ENCODE measurements around the gene MCTP1. TPM values are rescaled to one million over a fixed set of nuclear protein-coding genes. Genes with fewer than 3 reads are reported as not detected.

MCTP1 gene
- total RNA-seq, 1 experiment from 2014 or later: 5.6 TPM

- no peak overlapping the region for H3K27ac Mint-ChIP-seq
- POLR2A ChIA-PET: no interaction called here
- CTCF ChIA-PET: interaction anchor here (0.9 to 1.2 kb wide), 3 partner anchors 15 to 347 kb away, joined by 3 to 4 read pairs (median 3); no protein-coding TSS in a partner anchor
These were observed 375.9 kb downstream of the MCTP1 start for GRCh38 chr5:94908889-94909480.

GRCh38 chr5:94906750-94907149, 378.1 kb downstream of the MCTP1 start:
- no peak for ATAC-seq
- Mint-ChIP-seq H3K9me3 (no peaks in the 10 kb centered on the region), H3K4me1 (no peaks in the 10 kb centered on the region), H3K27ac (no peak overlapping the region), H3K36me3 (no peaks in the 10 kb centered on the region), H3K4me3 (no peak overlapping the region), H3K27me3 (ENCODE audit: low read depth) (no peaks in the 10 kb centered on the region)
- ChIA-PET CTCF (no interaction called here), POLR2A (no interaction called here)
- TF ChIP-seq NFYB (CRISPR knock-in tag; conservative IDR thresholded peaks at IDR 0.05; ENCODE audit: low read depth) (no peak), IRF1 (CRISPR knock-in tag; IDR thresholded peaks at IDR 0.05) (no peak)
- TF ChIP-seq, protein P1, sequence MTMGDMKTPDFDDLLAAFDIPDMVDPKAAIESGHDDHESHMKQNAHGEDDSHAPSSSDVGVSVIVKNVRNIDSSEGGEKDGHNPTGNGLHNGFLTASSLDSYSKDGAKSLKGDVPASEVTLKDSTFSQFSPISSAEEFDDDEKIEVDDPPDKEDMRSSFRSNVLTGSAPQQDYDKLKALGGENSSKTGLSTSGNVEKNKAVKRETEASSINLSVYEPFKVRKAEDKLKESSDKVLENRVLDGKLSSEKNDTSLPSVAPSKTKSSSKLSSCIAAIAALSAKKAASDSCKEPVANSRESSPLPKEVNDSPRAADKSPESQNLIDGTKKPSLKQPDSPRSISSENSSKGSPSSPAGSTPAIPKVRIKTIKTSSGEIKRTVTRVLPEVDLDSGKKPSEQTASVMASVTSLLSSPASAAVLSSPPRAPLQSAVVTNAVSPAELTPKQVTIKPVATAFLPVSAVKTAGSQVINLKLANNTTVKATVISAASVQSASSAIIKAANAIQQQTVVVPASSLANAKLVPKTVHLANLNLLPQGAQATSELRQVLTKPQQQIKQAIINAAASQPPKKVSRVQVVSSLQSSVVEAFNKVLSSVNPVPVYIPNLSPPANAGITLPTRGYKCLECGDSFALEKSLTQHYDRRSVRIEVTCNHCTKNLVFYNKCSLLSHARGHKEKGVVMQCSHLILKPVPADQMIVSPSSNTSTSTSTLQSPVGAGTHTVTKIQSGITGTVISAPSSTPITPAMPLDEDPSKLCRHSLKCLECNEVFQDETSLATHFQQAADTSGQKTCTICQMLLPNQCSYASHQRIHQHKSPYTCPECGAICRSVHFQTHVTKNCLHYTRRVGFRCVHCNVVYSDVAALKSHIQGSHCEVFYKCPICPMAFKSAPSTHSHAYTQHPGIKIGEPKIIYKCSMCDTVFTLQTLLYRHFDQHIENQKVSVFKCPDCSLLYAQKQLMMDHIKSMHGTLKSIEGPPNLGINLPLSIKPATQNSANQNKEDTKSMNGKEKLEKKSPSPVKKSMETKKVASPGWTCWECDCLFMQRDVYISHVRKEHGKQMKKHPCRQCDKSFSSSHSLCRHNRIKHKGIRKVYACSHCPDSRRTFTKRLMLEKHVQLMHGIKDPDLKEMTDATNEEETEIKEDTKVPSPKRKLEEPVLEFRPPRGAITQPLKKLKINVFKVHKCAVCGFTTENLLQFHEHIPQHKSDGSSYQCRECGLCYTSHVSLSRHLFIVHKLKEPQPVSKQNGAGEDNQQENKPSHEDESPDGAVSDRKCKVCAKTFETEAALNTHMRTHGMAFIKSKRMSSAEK (CRISPR knock-in tag; IDR thresholded peaks at IDR 0.05; ENCODE audit: borderline replicate concordance): no peak
- no peak for DNase-seq (ENCODE audit: low spot score)

More at GRCh38 chr5:94908889-94909480, 375.9 kb downstream of the MCTP1 start:
- Mint-ChIP-seq H3K4me1 (no peaks in the 10 kb centered on the region), H3K4me3 (no peak overlapping the region), H3K36me3 (no peaks in the 10 kb centered on the region), H3K9me3 (no peaks in the 10 kb centered on the region), H3K27me3 (ENCODE audit: low read depth) (no peaks in the 10 kb centered on the region)
- TF ChIP-seq SOX15 (CRISPR knock-in tag; IDR thresholded peaks at IDR 0.05): no peak
- no peak for TF ChIP-seq SP1 (CRISPR knock-in tag; conservative IDR thresholded peaks at IDR 0.05)
- no peak for TF ChIP-seq ZNF416 (CRISPR knock-in tag; IDR thresholded peaks at IDR 0.05)
- TF ChIP-seq CTCF (IDR thresholded peaks at IDR 0.05): peak; percentile 63
- no peak for DNase-seq (ENCODE audit: low spot score)
- peak; percentile 69; the same call in 1 of the 2 replicates for ATAC-seq

DNA sequence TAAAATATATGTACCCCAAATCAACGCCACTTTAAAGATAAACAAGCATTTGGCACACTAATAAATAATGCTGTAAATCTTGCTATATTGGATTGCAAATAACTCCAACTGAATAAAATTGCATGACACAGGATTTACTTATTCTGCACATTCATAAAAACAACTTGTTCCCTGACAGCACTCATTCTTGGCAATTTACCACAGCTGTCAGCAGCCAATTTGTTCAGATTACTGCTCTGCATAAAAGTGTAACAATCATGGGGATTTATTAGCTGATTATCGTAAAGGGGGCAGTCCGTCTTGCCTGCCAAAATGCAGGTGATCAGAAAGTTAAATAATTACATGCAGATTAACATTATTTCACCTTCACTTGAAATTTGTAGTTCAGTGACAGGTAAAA, 381.2 kb downstream of the MCTP1 start:
- no peaks in the 10 kb centered on the region for H3K4me1 Mint-ChIP-seq
- no peak overlapping the region for H3K27ac Mint-ChIP-seq
- no peak overlapping the region for H3K4me3 Mint-ChIP-seq
- H3K36me3 Mint-ChIP-seq: no peaks in the 10 kb centered on the region
- DNase-seq (ENCODE audit: low spot score) (no peak), ATAC-seq (no peak)
- ChIA-PET CTCF (no interaction called here), POLR2A (no interaction called here)
- H3K9me3 Mint-ChIP-seq: no peaks in the 10 kb centered on the region
- TF ChIP-seq ZNF138 (CRISPR knock-in tag; conservative IDR thresholded peaks at IDR 0.05): no peak
- TF ChIP-seq ZNF219 (CRISPR knock-in tag; IDR thresholded peaks at IDR 0.05; ENCODE audit: borderline replicate concordance): no peak
- no peak for TF ChIP-seq IRF2 (CRISPR knock-in tag; IDR thresholded peaks at IDR 0.05; ENCODE audit: borderline replicate concordance, low read depth)
- TF ChIP-seq SP1 (CRISPR knock-in tag; conservative IDR thresholded peaks at IDR 0.05): no peak
- no peak for TF ChIP-seq NR3C1 (CRISPR knock-in tag; conservative IDR thresholded peaks at IDR 0.05; ENCODE audit: low read depth)
- TF ChIP-seq, protein P2, sequence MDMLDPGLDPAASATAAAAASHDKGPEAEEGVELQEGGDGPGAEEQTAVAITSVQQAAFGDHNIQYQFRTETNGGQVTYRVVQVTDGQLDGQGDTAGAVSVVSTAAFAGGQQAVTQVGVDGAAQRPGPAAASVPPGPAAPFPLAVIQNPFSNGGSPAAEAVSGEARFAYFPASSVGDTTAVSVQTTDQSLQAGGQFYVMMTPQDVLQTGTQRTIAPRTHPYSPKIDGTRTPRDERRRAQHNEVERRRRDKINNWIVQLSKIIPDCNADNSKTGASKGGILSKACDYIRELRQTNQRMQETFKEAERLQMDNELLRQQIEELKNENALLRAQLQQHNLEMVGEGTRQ (CRISPR knock-in tag; IDR thresholded peaks at IDR 0.05): no peak
- no peak for TF ChIP-seq HMGA2 (CRISPR knock-in tag; IDR thresholded peaks at IDR 0.05)
- TF ChIP-seq, protein P3, sequence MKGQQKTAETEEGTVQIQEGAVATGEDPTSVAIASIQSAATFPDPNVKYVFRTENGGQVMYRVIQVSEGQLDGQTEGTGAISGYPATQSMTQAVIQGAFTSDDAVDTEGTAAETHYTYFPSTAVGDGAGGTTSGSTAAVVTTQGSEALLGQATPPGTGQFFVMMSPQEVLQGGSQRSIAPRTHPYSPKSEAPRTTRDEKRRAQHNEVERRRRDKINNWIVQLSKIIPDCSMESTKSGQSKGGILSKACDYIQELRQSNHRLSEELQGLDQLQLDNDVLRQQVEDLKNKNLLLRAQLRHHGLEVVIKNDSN (CRISPR knock-in tag; IDR thresholded peaks at IDR 0.05): no peak
- TF ChIP-seq ATF3 (CRISPR knock-in tag; conservative IDR thresholded peaks at IDR 0.05): no peak
- TF ChIP-seq HMGXB4 (CRISPR knock-in tag; IDR thresholded peaks at IDR 0.05): no peak
- TF ChIP-seq, protein P4, sequence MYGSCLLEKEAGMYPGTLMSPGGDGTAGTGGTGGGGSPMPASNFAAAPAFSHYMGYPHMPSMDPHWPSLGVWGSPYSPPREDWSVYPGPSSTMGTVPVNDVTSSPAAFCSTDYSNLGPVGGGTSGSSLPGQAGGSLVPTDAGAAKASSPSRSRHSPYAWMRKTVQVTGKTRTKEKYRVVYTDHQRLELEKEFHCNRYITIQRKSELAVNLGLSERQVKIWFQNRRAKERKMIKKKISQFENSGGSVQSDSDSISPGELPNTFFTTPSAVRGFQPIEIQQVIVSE (CRISPR knock-in tag; IDR thresholded peaks at IDR 0.05; ENCODE audit: borderline replicate concordance): no peak
- TF ChIP-seq CREM (CRISPR knock-in tag; IDR thresholded peaks at IDR 0.05): no peak
- no peak for TF ChIP-seq ZBTB21 (CRISPR knock-in tag; IDR thresholded peaks at IDR 0.05; ENCODE audit: borderline replicate concordance)
- no peaks in the 10 kb centered on the region for H3K27me3 Mint-ChIP-seq (ENCODE audit: low read depth)

Data from WTC11 (cell line).